ENCODE measurements around the gene ETFB. TPM values are rescaled to one million over a fixed set of nuclear protein-coding genes. Genes with fewer than 3 reads are reported as not detected.
A peak's percentile ranks its signal among the peaks of the same experiment; 100 is the strongest.

ETFB gene
- total RNA-seq, 1 donor from 2014 or later = 43.7 TPM

GRCh38 chr19:51329411-51329810 lies 36.8 kb downstream of the ETFB start:
- no peak for TF ChIP-seq CTCF (IDR thresholded peaks at IDR 0.05)
- peaks cover 2% of the 10 kb centered on the region for H3K4me1 Mint-ChIP-seq (ENCODE audit: low read depth)
- no peak overlapping the region for H3K27ac Mint-ChIP-seq (ENCODE audit: unreplicated experiment)
- H3K4me3 Mint-ChIP-seq (ENCODE audit: unreplicated experiment) = no peak overlapping the region
- H3K27me3 Mint-ChIP-seq (ENCODE audit: low read depth) = peaks cover 2% of the 10 kb centered on the region
- H3K9me3 Mint-ChIP-seq (ENCODE audit: low read depth) = peaks cover 3% of the 10 kb centered on the region
- DNase-seq (ENCODE audit: low spot score) = peak; percentile 44
- H3K36me3 Mint-ChIP-seq (ENCODE audit: low read depth) = peaks cover 11% of the 10 kb centered on the region

- Mint-ChIP-seq H3K9me3 (ENCODE audit: low read depth) (peaks cover 3% of the 10 kb centered on the region), H3K27ac (ENCODE audit: unreplicated experiment) (no peak overlapping the region), H3K4me3 (ENCODE audit: unreplicated experiment) (no peak overlapping the region), H3K4me1 (ENCODE audit: low read depth) (peaks cover 2% of the 10 kb centered on the region), H3K27me3 (ENCODE audit: low read depth) (peaks cover 17% of the 10 kb centered on the region), H3K36me3 (ENCODE audit: low read depth) (peaks cover 11% of the 10 kb centered on the region)
- TF ChIP-seq CTCF (IDR thresholded peaks at IDR 0.05) = peak; percentile 10
- DNase-seq (ENCODE audit: low spot score) = no peak
Observed at GRCh38 chr19:51327066-51328001, 38.9 kb downstream of the ETFB start.

- H3K27me3 Mint-ChIP-seq (ENCODE audit: low read depth) = peaks cover 17% of the 10 kb centered on the region
- TF ChIP-seq CTCF (IDR thresholded peaks at IDR 0.05) = no peak
- H3K4me3 Mint-ChIP-seq (ENCODE audit: unreplicated experiment) = no peak overlapping the region
- no peak overlapping the region for H3K27ac Mint-ChIP-seq (ENCODE audit: unreplicated experiment)
- H3K4me1 Mint-ChIP-seq (ENCODE audit: low read depth) = peaks cover 2% of the 10 kb centered on the region
- H3K9me3 Mint-ChIP-seq (ENCODE audit: low read depth) = peaks cover 3% of the 10 kb centered on the region
- peaks cover 5% of the 10 kb centered on the region for H3K36me3 Mint-ChIP-seq (ENCODE audit: low read depth)
- no peak for DNase-seq (ENCODE audit: low spot score)
Observed at GRCh38 chr19:51326216-51327065, 39.7 kb downstream of the ETFB start.

- Mint-ChIP-seq H3K36me3 (ENCODE audit: low read depth) (no peaks in the 10 kb centered on the region), H3K27ac (ENCODE audit: unreplicated experiment) (no peak overlapping the region), H3K9me3 (ENCODE audit: low read depth) (no peaks in the 10 kb centered on the region), H3K4me1 (ENCODE audit: low read depth) (peaks cover 2% of the 10 kb centered on the region), H3K27me3 (ENCODE audit: low read depth) (peaks cover 17% of the 10 kb centered on the region), H3K4me3 (ENCODE audit: unreplicated experiment) (no peak overlapping the region)
- no peak for TF ChIP-seq CTCF (IDR thresholded peaks at IDR 0.05)
- no peak for DNase-seq (ENCODE audit: low spot score)
Observed at GRCh38 chr19:51325161-51325976, 40.8 kb downstream of the ETFB start.
